ENCODE results near the gene GIPC2.
"Not testable (repeated sequence)": the region's sequence is repeated elsewhere in the genome, so short reads cannot be mapped to it uniquely, and the experiment has no call there.

Gene GIPC2

GRCh38 chr1:78019024-78019423 lies 26.7 kb upstream of the GIPC2 start:
- H3K27ac ChIP-seq = no peak overlapping the region
- TF ChIP-seq CTCF (IDR thresholded peaks at IDR 0.05) = no peak

- not testable (repeated sequence) for H3K27ac ChIP-seq
These were observed 24.6 kb upstream of the GIPC2 start for GRCh38 chr1:78021134-78021533.

- H3K27ac ChIP-seq = no peak overlapping the region
- TF ChIP-seq ZFX (IDR thresholded peaks at IDR 0.05; ENCODE audit: borderline replicate concordance) = no peak
- TF ChIP-seq CTCF (IDR thresholded peaks at IDR 0.05) = no peak
These were observed 16.0 kb upstream of the GIPC2 start for GRCh38 chr1:78029793-78030192.

- H3K27ac ChIP-seq = no peak overlapping the region
- TF ChIP-seq ZFX (IDR thresholded peaks at IDR 0.05; ENCODE audit: borderline replicate concordance) (no peak), CTCF (IDR thresholded peaks at IDR 0.05) (no peak)
These were observed 12.6 kb upstream of the GIPC2 start for GRCh38 chr1:78032996-78033796.

- TF ChIP-seq CTCF (IDR thresholded peaks at IDR 0.05) = no peak
- TF ChIP-seq ZFX (IDR thresholded peaks at IDR 0.05; ENCODE audit: borderline replicate concordance) = no peak
- no peak overlapping the region for H3K27ac ChIP-seq
These were observed 12.0 kb upstream of the GIPC2 start for GRCh38 chr1:78033797-78034172.

GRCh38 chr1:78035121-78035520 lies 10.6 kb upstream of the GIPC2 start:
- no peak overlapping the region for H3K27ac ChIP-seq
- no peak for TF ChIP-seq ZFX (IDR thresholded peaks at IDR 0.05; ENCODE audit: borderline replicate concordance)
- no peak for TF ChIP-seq CTCF (IDR thresholded peaks at IDR 0.05)

- H3K27ac ChIP-seq = no peak overlapping the region
- TF ChIP-seq CTCF (IDR thresholded peaks at IDR 0.05) = no peak
- no peak for TF ChIP-seq ZFX (IDR thresholded peaks at IDR 0.05; ENCODE audit: borderline replicate concordance)
These were observed 9.3 kb upstream of the GIPC2 start for GRCh38 chr1:78036450-78036849.

GRCh38 chr1:78038071-78038470 lies 7.7 kb upstream of the GIPC2 start:
- TF ChIP-seq CTCF (IDR thresholded peaks at IDR 0.05) (no peak), ZFX (IDR thresholded peaks at IDR 0.05; ENCODE audit: borderline replicate concordance) (no peak)
- no peak overlapping the region for H3K27ac ChIP-seq

Measured in 22Rv1 (cell line).